ENCODE results near the gene OTOP3. TPM values are rescaled to one million over a fixed set of nuclear protein-coding genes. Genes with fewer than 3 reads are reported as not detected.

Gene OTOP3
- total and polyA plus RNA-seq, 2 donors (not counting 3 experiments of a cell fraction or from before 2014, with no cell fraction given): not detected

GRCh38 chr17:74928786-74929185 lies 6.9 kb upstream of the OTOP3 start:
- no peak overlapping the region for H3K27ac ChIP-seq (ENCODE audit: insufficient read depth, low read depth, low read length)
- no peaks in the 10 kb centered on the region for H4K20me1 ChIP-seq (replicated peaks; ENCODE audit: control insufficient read depth, extremely low read depth, insufficient read depth, low read length)
- H3K9me3 ChIP-seq (replicated peaks; ENCODE audit: control insufficient read depth, insufficient read depth, low read length): no peaks in the 10 kb centered on the region
- no peak overlapping the region for H2AFZ ChIP-seq (ENCODE audit: low read depth, low read length)
- TF ChIP-seq JUN (IDR thresholded peaks at IDR 0.05; ENCODE audit: borderline replicate concordance, insufficient read depth, insufficient read length, low read depth) (no peak), GATA2 (IDR thresholded peaks at IDR 0.05; ENCODE audit: insufficient read depth, insufficient read length, low read depth, low read length) (no peak), MYC (IDR thresholded peaks at IDR 0.05; ENCODE audit: low read depth, low read length) (no peak), POLR2A (IDR thresholded peaks at IDR 0.05; ENCODE audit: low read depth, low read length) (no peak), EZH2 (IDR thresholded peaks at IDR 0.05; ENCODE audit: borderline replicate concordance, low read depth, low read length, severe bottlenecking) (no peak), FOS (IDR thresholded peaks at IDR 0.05; ENCODE audit: borderline replicate concordance, insufficient read depth, low read length) (no peak)
- H3K4me3 ChIP-seq (replicated peaks in 1 of 3; ENCODE audit: insufficient read depth in 1 of 3, low read depth in 1 of 3, low read length in 3 of 3): no peak overlapping the region
- H3K4me1 ChIP-seq (ENCODE audit: control insufficient read depth, extremely low read depth, insufficient read depth, low read length): no peaks in the 10 kb centered on the region
- CTCF ChIA-PET: interaction anchor here (1.5 kb wide), 1 partner anchor 29 kb away, joined by 4 read pairs; no protein-coding TSS in a partner anchor
- POLR2A ChIA-PET: no interaction called here
- DNase-seq (ENCODE audit: low read depth, low spot score) (no peak), FAIRE-seq (no peak)
- H3K36me3 ChIP-seq (ENCODE audit: control insufficient read depth in 2 of 2, extremely low read depth in 1 of 2, insufficient read depth in 2 of 2, low read length in 2 of 2): no peaks in the 10 kb centered on the region
- peaks cover 35 to 44% of the 10 kb centered on the region in 2 experiments for H3K27me3 ChIP-seq (ENCODE audit: control insufficient read depth in 2 of 2, insufficient read depth in 2 of 2, low read length in 2 of 2)
- dilution Hi-C loops (cut with MboI; ENCODE audit: extremely low pct_ligation_motif_present, low sequenced_read_pairs): no loop called here
- intact Hi-C loops (cut with micrococcal nuclease): no loop called here
- no TSS peak for BruUV-seq (replicated peaks)
- no peak overlapping the region for H3K4me2 ChIP-seq (ENCODE audit: insufficient read depth, low read length)
- no peak overlapping the region for H3K9ac ChIP-seq (replicated peaks; ENCODE audit: extremely low read depth, insufficient read depth, low read length)
- no peaks in the 10 kb centered on the region for H3K9me1 ChIP-seq (replicated peaks; ENCODE audit: control insufficient read depth, extremely low read depth, insufficient read depth, low read length)
- H3K79me2 ChIP-seq (ENCODE audit: control insufficient read depth, insufficient read depth, low read length): no peaks in the 10 kb centered on the region

GRCh38 chr17:74930535-74931036 lies 5.1 kb upstream of the OTOP3 start:
- H3K27me3 ChIP-seq (ENCODE audit: control insufficient read depth in 2 of 2, insufficient read depth in 2 of 2, low read length in 2 of 2): peaks cover 34 to 35% of the 10 kb centered on the region in 2 experiments
- no peaks in the 10 kb centered on the region for H3K36me3 ChIP-seq (ENCODE audit: control insufficient read depth in 2 of 2, extremely low read depth in 1 of 2, insufficient read depth in 2 of 2, low read length in 2 of 2)
- no peak overlapping the region for H3K27ac ChIP-seq (ENCODE audit: insufficient read depth, low read depth, low read length)
- H3K79me2 ChIP-seq (ENCODE audit: control insufficient read depth, insufficient read depth, low read length): no peaks in the 10 kb centered on the region
- BruUV-seq (replicated peaks): no TSS peak
- dilution Hi-C loops (cut with MboI; ENCODE audit: extremely low pct_ligation_motif_present, low sequenced_read_pairs) (no loop called here), intact Hi-C loops (cut with micrococcal nuclease) (no loop called here)
- TF ChIP-seq FOS (IDR thresholded peaks at IDR 0.05; ENCODE audit: borderline replicate concordance, insufficient read depth, low read length) (no peak), EZH2 (IDR thresholded peaks at IDR 0.05; ENCODE audit: borderline replicate concordance, low read depth, low read length, severe bottlenecking) (no peak), MAX (IDR thresholded peaks at IDR 0.05; ENCODE audit: insufficient read depth, insufficient read length) (no peak), CTCF (IDR thresholded peaks at IDR 0.05; ENCODE audit: extremely low read depth in 1 of 2, insufficient read depth in 1 of 2, low read depth in 1 of 2, low read length in 2 of 2) (no peak), POLR2A (IDR thresholded peaks at IDR 0.05; ENCODE audit: low read depth, low read length) (no peak), MYC (IDR thresholded peaks at IDR 0.05; ENCODE audit: low read depth, low read length) (no peak), JUN (IDR thresholded peaks at IDR 0.05; ENCODE audit: borderline replicate concordance, insufficient read depth, insufficient read length, low read depth) (no peak), GATA2 (IDR thresholded peaks at IDR 0.05; ENCODE audit: insufficient read depth, insufficient read length, low read depth, low read length) (no peak), POLR2AphosphoS5 (IDR thresholded peaks at IDR 0.05; ENCODE audit: insufficient read depth, low read depth, low read length) (no peak)
- H3K4me1 ChIP-seq (ENCODE audit: control insufficient read depth, extremely low read depth, insufficient read depth, low read length): no peaks in the 10 kb centered on the region
- no peak for DNase-seq (ENCODE audit: low read depth, low spot score)
- H2AFZ ChIP-seq (ENCODE audit: low read depth, low read length): no peak overlapping the region
- no peaks in the 10 kb centered on the region for H3K9me1 ChIP-seq (replicated peaks; ENCODE audit: control insufficient read depth, extremely low read depth, insufficient read depth, low read length)
- POLR2A ChIA-PET: no interaction called here
- H3K9ac ChIP-seq (replicated peaks; ENCODE audit: extremely low read depth, insufficient read depth, low read length): no peak overlapping the region
- no peak for FAIRE-seq
- H3K4me3 ChIP-seq (replicated peaks in 1 of 3; ENCODE audit: insufficient read depth in 1 of 3, low read depth in 1 of 3, low read length in 3 of 3): no peak overlapping the region
- no peak overlapping the region for H3K4me2 ChIP-seq (ENCODE audit: insufficient read depth, low read length)
- H3K9me3 ChIP-seq (replicated peaks; ENCODE audit: control insufficient read depth, insufficient read depth, low read length): no peaks in the 10 kb centered on the region
- no peaks in the 10 kb centered on the region for H4K20me1 ChIP-seq (replicated peaks; ENCODE audit: control insufficient read depth, extremely low read depth, insufficient read depth, low read length)
- CTCF ChIA-PET: interaction anchor here (1.5 kb wide), 1 partner anchor 27 kb away, joined by 5 read pairs; no protein-coding TSS in a partner anchor

All from endothelial cell of umbilical vein (primary cell).